OCI-LY3 (cell line): Measurements from ENCODE around the gene CXCL10.

ENCODE experiments used
- CTCF ChIP-seq: fragments of 200-600, 300-600 bp; sonication (generic); IDR thresholded peaks from 2 replicates; pipeline ENCODE4 v1.5.1; 2014; ENCODE audit warnings: antibody characterized with exemption, low read length, low read depth
- EZH2phosphoT487 ChIP-seq: fragments of 200-600 bp; shearing (Covaris generic); IDR thresholded peaks from 2 replicates; pipeline ENCODE4 v1.6.1; 2018; ENCODE audit warnings: antibody characterized with exemption, mixed run types, low read depth

- no peak for TF ChIP-seq CTCF
- no peak for TF ChIP-seq EZH2phosphoT487
Measured at GRCh38 chr4:76012388-76012801, 10.9 kb downstream of the CXCL10 start.
